ENCODE data around the gene ZNF521. TPM values are rescaled to one million over a fixed set of nuclear protein-coding genes. Genes with fewer than 3 reads are reported as not detected.

The ZNF521 gene
- polyA plus RNA-seq, 3 donors from 2014 or later, result 1.8 TPM; not detected in 2

DNA sequence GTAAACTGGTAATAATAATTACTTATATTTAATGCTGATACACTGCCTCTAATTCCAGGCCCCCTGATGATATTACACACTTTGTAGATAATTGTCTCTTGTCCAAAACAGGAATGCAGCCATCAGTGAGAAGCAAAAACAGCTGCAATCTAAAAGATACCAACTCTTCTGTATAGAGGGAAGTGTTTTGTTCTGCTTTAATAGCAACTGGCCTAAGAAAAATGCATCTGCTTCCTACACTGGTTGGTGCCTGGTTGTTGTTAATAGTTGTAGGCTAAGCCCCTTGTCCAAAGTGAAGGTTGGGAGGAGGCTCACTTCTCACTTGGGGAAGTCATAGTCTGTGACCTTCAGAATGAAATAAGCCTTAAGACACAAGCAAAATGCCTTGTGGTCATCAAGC lies 332.0 kb downstream of the ZNF521 start:
- Mint-ChIP-seq H3K36me3 (peaks cover 0 to 7% (median 0%) of the 10 kb centered on the region in 3 donors), H3K9me3 (peaks cover 0 to 6% (median under 1%) of the 10 kb centered on the region in 6 donors), H3K4me1 (no peaks in the 10 kb centered on the region), H3K27me3 (ENCODE audit: low read depth in 3 of 3) (peaks cover 0 to 3% (median 0%) of the 10 kb centered on the region in 3 donors), H3K27ac (no peak overlapping the region), H3K4me3 (no peak overlapping the region)
- DNase-seq, result no peak

DNA sequence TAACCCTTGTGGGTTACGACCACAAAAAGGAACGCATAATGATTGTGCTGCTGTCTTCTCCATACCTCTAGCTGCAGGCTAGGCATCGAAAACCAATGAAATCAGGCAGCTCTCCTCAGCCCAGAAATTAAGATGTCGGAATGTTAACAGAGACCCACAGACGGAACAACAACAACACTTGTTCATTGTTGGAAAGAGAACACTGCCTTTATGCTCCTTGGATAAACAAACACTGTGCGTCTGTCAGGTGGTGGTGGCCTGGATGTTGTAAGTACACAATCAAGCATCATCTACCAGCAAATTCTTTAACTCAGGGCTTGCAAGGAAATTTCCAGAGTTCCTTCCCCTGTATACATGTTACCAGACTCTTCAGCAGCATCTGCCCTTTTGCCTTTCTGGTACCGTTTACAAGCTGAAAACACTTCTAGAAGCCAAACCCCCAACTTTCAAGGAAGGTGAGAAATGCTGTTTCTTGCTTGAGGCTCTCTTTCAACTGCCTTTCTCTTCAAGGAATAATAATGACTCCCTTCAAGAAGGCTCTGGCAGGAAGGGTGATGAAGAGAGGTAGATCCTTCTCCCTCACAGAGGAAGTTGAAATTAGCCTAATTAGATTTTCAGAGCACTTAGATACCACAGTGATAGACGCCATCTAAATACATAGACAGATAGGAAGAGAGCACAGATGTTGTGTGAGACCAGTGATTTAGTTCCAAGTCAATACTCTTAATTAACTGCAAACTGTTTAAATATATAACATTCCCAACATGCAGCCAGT lies 332.7 kb downstream of the ZNF521 start:
- Mint-ChIP-seq H3K4me1 (no peaks in the 10 kb centered on the region), H3K4me3 (no peak overlapping the region), H3K27me3 (ENCODE audit: low read depth in 3 of 3) (peaks cover 0 to 2% (median 0%) of the 10 kb centered on the region in 3 donors), H3K9me3 (peaks cover 0 to 6% (median under 1%) of the 10 kb centered on the region in 6 donors), H3K36me3 (peaks cover 0 to 7% (median 0%) of the 10 kb centered on the region in 3 donors), H3K27ac (no peak overlapping the region)
- DNase-seq, result no peak

DNA sequence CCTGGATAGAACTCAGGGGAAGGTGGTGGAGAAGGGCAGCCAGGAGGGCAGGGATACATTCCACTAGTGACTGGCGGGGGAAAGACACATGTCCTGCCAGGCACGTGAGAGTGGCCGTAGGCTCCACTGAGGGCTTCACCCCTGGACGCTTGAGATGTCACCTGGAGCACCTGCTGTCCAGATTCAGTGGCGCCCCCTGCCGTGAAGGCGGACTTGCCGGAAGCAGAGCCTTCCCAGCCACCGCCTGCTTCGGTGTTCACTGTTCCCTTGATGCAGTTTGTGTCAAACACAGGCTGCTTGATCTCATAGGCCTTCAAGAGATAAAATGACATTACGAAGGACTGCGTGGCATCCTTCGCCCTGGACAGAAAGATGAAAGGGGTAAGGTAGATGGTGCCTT lies 335.3 kb downstream of the ZNF521 start:
- DNase-seq, result no peak
- Mint-ChIP-seq H3K36me3 (peaks cover 0 to 3% (median 0%) of the 10 kb centered on the region in 3 donors), H3K9me3 (peaks cover 0 to 6% (median under 1%) of the 10 kb centered on the region in 6 donors), H3K4me1 (no peaks in the 10 kb centered on the region), H3K4me3 (no peak overlapping the region), H3K27me3 (ENCODE audit: low read depth in 3 of 3) (peaks cover 0 to 2% (median 0%) of the 10 kb centered on the region in 3 donors), H3K27ac (no peak overlapping the region)

DNA sequence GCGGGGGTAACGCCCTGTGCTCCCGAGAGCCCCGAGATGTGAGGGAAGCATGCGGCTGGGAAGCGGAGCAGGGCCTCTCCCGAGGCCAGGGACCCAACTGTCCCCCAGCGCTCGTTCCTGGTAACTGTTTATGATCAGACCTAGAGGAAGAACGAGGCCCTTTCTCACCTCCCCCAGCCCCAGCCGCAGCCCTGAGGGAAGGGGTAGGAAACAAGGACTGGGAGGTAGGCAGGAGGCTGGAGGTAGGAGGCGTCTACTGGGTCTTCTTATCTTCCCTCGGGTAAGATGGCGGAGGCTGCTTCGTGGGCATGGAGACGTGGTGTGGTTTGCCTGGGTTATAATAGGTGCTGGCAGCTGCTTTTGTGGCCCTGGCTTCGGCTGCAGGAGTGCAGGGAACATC lies 335.8 kb downstream of the ZNF521 start:
- no peak overlapping the region for H3K27ac Mint-ChIP-seq

More for the DNA sequence above, 335.8 kb downstream of the ZNF521 start:
- peaks cover 0 to 2% (median 0%) of the 10 kb centered on the region in 3 donors for H3K27me3 Mint-ChIP-seq (ENCODE audit: low read depth in 3 of 3)
- peaks cover 0 to 3% (median 0%) of the 10 kb centered on the region in 3 donors for H3K36me3 Mint-ChIP-seq
- peaks cover 0 to 6% (median under 1%) of the 10 kb centered on the region in 6 donors for H3K9me3 Mint-ChIP-seq
- no peak for DNase-seq
- H3K4me1 Mint-ChIP-seq, result no peaks in the 10 kb centered on the region
- H3K4me3 Mint-ChIP-seq, result no peak overlapping the region

All from immature natural killer cell (primary cell).